ENCODE measurements around the gene KLF9. TPM values are rescaled to one million over a fixed set of nuclear protein-coding genes. Genes with fewer than 3 reads are reported as not detected.
A peak's percentile ranks its signal among the peaks of the same experiment; 100 is the strongest.

KLF9 gene
- total and polyA plus RNA-seq, 9 of the 15 experiments (the other 6 are each of a cell fraction or from before 2014, with no cell fraction given) = 3.3 to 11.9 (median 6.9) TPM

DNA sequence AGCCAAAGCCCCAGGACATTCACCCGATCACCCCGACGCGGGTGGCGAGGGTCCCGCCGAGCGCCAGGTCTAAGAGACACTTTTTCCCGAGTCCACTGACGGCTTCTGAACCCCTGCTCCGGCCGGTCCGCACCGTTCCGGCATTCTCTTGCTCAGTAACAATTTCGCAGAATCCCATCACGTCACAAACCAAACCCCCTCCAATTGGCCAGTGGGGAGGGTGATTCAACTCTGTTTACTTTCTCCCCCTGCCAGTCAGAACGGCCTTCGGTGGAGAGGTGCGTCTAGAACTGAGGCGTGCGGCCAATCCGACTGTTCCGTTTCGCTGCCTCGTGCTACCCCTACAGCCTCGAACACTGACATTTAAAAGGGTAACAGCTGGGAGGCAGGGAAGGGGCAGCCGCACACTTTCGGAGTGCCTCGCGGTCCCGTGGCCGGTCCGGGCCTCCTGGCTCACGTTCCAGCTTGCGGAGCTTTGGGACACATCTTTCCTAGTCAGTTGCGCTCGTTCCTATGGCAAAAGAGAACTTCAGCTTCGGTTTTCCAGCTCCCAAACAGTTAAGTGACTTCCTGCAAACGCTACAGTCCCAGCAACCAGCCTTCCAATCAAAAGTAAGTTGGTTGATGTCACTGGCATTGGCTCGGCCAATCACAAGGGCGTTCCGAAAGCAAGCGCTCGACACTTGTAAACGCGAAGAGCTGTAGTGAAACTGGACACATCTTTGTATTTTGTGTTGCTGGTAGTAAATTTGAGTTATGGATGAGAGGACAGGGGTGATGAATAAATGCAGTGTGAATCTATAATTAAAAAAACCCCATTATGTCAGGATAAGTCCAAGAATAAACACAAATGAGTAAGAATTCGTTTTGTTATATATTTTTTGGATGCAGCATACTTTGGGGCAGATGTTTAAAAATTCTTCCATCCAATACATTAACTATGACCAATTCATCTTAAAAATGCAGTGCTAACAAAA is at the start of gene KLF9 (continued):
- TF ChIP-seq RBM17 (IDR thresholded peaks at IDR 0.05; ENCODE audit: borderline replicate concordance, low read depth, low read length) = no peak
- TF ChIP-seq FOXA3 (CRISPR knock-in tag; conservative IDR thresholded peaks at IDR 0.05 in 1 of 2, IDR thresholded peaks at IDR 0.05 in 1 of 2) = peak; percentile 82 to 97
- no peak for TF ChIP-seq ZBTB17 (CRISPR knock-in tag; IDR thresholded peaks at IDR 0.05)
- no peak for TF ChIP-seq SIX5 (IDR thresholded peaks at IDR 0.05; ENCODE audit: borderline replicate concordance in 1 of 2, insufficient read depth in 1 of 2, low read depth in 1 of 2, low read length in 2 of 2)
- TF ChIP-seq, protein P1, sequence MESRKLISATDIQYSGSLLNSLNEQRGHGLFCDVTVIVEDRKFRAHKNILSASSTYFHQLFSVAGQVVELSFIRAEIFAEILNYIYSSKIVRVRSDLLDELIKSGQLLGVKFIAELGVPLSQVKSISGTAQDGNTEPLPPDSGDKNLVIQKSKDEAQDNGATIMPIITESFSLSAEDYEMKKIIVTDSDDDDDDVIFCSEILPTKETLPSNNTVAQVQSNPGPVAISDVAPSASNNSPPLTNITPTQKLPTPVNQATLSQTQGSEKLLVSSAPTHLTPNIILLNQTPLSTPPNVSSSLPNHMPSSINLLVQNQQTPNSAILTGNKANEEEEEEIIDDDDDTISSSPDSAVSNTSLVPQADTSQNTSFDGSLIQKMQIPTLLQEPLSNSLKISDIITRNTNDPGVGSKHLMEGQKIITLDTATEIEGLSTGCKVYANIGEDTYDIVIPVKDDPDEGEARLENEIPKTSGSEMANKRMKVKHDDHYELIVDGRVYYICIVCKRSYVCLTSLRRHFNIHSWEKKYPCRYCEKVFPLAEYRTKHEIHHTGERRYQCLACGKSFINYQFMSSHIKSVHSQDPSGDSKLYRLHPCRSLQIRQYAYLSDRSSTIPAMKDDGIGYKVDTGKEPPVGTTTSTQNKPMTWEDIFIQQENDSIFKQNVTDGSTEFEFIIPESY (CRISPR knock-in tag; IDR thresholded peaks at IDR 0.05) = peak; percentile 69
- TF ChIP-seq, protein P2, sequence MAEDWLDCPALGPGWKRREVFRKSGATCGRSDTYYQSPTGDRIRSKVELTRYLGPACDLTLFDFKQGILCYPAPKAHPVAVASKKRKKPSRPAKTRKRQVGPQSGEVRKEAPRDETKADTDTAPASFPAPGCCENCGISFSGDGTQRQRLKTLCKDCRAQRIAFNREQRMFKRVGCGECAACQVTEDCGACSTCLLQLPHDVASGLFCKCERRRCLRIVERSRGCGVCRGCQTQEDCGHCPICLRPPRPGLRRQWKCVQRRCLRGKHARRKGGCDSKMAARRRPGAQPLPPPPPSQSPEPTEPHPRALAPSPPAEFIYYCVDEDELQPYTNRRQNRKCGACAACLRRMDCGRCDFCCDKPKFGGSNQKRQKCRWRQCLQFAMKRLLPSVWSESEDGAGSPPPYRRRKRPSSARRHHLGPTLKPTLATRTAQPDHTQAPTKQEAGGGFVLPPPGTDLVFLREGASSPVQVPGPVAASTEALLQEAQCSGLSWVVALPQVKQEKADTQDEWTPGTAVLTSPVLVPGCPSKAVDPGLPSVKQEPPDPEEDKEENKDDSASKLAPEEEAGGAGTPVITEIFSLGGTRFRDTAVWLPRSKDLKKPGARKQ (CRISPR knock-in tag; IDR thresholded peaks at IDR 0.05) = no peak
- no peak; the same call in 1 of the 2 replicates for TF ChIP-seq CBX1 (IDR thresholded peaks at IDR 0.05; ENCODE audit: low read depth)
- TF ChIP-seq CHCHD3 (CRISPR knock-in tag; IDR thresholded peaks at IDR 0.05) = no peak
- TF ChIP-seq, protein P3, sequence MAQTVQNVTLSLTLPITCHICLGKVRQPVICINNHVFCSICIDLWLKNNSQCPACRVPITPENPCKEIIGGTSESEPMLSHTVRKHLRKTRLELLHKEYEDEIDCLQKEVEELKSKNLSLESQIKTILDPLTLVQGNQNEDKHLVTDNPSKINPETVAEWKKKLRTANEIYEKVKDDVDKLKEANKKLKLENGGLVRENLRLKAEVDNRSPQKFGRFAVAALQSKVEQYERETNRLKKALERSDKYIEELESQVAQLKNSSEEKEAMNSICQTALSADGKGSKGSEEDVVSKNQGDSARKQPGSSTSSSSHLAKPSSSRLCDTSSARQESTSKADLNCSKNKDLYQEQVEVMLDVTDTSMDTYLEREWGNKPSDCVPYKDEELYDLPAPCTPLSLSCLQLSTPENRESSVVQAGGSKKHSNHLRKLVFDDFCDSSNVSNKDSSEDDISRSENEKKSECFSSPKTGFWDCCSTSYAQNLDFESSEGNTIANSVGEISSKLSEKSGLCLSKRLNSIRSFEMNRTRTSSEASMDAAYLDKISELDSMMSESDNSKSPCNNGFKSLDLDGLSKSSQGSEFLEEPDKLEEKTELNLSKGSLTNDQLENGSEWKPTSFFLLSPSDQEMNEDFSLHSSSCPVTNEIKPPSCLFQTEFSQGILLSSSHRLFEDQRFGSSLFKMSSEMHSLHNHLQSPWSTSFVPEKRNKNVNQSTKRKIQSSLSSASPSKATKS (CRISPR knock-in tag; IDR thresholded peaks at IDR 0.05) = no peak
- TF ChIP-seq, protein P4, sequence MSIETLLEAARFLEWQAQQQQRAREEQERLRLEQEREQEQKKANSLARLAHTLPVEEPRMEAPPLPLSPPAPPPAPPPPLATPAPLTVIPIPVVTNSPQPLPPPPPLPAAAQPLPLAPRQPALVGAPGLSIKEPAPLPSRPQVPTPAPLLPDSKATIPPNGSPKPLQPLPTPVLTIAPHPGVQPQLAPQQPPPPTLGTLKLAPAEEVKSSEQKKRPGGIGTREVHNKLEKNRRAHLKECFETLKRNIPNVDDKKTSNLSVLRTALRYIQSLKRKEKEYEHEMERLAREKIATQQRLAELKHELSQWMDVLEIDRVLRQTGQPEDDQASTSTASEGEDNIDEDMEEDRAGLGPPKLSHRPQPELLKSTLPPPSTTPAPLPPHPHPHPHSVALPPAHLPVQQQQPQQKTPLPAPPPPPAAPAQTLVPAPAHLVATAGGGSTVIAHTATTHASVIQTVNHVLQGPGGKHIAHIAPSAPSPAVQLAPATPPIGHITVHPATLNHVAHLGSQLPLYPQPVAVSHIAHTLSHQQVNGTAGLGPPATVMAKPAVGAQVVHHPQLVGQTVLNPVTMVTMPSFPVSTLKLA (conservative IDR thresholded peaks at IDR 0.05) = peak; percentile 98 to 99
- TF ChIP-seq ZNF644 (tag; IDR thresholded peaks at IDR 0.05; ENCODE audit: low read depth) = no peak
- TF ChIP-seq, protein P5, sequence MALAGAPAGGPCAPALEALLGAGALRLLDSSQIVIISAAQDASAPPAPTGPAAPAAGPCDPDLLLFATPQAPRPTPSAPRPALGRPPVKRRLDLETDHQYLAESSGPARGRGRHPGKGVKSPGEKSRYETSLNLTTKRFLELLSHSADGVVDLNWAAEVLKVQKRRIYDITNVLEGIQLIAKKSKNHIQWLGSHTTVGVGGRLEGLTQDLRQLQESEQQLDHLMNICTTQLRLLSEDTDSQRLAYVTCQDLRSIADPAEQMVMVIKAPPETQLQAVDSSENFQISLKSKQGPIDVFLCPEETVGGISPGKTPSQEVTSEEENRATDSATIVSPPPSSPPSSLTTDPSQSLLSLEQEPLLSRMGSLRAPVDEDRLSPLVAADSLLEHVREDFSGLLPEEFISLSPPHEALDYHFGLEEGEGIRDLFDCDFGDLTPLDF (CRISPR knock-in tag; IDR thresholded peaks at IDR 0.05) = peak; percentile 61; the same call in 1 of the 2 replicates
- no peak for TF ChIP-seq CBFA2T2 (conservative IDR thresholded peaks at IDR 0.05)
- no peak for TF ChIP-seq MIER1 (IDR thresholded peaks at IDR 0.05; ENCODE audit: low read depth)
- TF ChIP-seq HDAC3 (IDR thresholded peaks at IDR 0.05; ENCODE audit: borderline replicate concordance, partially characterized antibody) = peak; percentile 45
- TF ChIP-seq MEF2D (tag; conservative IDR thresholded peaks at IDR 0.05; ENCODE audit: low read depth) = peak; percentile 64
- no peak for TF ChIP-seq ZNF197 (CRISPR knock-in tag; IDR thresholded peaks at IDR 0.05; ENCODE audit: low read depth)
